HG03342 (cell line): ENCODE measurements around the gene ZFPL1.

Experiments
- ATAC-seq: cut with Tn5 transposase; IDR thresholded peaks from one replicate; pipeline ENCODE4 v1.9.1; 2021; ENCODE audit warnings: mild to moderate bottlenecking, moderate library complexity; ENCODE audit not compliant: unreplicated experiment

ZFPL1 gene

DNA sequence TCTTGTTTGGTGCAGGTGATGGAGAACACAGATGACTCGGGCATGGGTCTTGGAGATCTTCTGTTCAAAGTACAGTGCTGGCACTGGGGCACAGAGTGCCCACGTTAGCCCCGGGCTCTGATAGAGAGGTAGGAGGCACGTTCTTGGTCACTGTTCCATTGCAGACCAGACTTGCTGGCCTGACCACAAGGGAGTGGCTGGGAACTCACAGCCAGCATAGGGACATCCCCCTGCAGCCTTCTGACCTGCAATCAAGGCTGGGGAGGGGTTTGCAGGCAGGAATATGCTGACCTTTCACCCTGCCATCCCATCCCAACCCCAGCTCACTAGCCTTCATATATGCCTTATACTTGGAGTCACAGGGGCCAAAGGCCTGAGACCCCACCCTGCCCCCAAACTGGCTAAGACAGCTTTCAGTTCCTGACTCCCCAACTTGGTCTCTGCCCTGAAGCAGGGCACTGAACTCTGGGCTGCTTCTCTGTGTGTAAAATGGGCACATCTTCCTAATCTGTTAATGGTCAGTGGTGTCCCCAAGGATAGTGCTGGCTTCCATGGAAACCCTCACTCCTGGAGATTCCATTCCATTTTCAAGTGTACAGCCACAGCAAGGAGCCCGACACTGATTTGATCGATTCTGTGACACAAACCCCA lies 42.7 kb downstream of the ZFPL1 start:
- no peak for ATAC-seq

DNA sequence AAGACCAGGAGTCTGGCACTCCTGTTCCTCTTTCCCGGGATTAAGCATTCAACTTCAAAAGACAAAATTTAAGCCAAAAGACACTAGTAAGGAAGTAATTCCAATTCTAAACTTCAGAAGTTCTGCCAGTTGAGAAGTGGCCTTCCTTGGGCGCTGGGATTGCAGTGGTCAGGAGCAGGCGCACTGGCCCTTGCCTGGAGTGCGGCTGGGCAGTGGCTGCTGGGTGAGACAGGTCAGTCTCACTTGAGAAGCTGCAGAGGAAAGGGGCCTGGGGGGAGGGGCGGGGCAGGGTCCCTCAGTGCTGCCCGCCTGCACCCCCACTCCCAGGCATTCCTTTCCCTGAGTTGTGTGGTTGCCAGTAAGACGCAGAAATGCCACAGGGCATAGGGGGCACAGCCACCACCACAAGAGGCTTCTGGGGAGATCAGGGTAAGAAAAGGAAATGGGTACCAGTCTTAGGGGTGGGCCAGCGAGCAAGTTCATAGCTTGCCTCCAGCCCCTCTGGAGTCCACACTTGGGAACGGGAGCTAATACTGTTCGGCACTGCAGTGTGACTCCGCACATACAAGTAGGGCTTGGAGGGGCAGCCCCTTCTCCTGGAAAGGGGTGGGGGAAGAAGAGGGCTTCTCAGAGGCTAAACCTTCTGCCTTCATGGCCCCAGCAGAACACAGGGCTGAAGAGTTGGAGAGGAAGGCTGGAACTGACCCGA lies 43.6 kb downstream of the ZFPL1 start:
- ATAC-seq: no peak

DNA sequence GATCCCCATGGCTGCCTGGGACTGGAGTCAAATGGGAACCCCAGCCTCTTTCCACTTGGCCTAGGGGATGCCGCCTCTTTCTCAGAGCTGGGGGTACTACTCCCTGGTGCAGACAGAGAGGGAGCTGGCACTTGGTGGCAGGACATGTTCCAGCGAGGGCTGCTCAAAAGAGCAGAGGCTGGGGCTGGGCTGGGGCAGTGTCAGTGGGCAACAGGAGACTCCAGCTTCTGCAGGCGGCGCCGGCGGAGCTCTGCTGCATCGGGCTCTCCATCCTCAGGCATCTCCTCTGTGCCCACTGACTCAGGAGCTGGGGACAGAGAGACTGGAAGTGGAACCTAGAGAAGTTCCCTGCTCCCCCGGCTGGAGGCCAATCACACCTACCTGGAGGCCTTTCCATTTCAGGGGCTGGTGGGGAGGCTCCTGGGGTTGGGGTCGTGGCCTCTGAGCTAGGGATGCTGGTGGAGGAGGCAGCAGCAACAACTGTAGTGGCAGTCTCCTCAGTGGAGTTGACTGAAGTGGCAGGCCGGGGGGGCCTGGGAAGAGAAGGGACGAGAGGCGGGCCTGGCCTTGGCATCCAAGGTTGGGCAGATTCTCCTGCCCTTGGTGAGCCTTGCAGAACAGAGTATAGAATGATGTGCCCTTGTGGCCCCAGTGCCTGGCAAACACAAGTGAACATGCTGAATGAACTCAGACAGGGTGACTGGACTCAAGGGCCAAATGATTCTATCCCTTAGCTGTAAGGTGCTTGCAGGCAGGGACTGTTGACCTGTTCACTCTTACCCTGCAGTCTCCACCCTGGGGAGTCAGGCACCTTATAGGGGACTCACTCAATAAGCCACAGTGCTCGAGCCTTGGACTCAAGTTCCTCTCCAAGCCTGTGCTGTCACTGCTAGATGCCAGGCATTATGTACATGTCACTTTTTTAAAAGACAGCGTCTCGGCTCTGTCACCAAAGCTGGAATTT lies 44.4 kb downstream of the ZFPL1 start:
- no peak for ATAC-seq

DNA sequence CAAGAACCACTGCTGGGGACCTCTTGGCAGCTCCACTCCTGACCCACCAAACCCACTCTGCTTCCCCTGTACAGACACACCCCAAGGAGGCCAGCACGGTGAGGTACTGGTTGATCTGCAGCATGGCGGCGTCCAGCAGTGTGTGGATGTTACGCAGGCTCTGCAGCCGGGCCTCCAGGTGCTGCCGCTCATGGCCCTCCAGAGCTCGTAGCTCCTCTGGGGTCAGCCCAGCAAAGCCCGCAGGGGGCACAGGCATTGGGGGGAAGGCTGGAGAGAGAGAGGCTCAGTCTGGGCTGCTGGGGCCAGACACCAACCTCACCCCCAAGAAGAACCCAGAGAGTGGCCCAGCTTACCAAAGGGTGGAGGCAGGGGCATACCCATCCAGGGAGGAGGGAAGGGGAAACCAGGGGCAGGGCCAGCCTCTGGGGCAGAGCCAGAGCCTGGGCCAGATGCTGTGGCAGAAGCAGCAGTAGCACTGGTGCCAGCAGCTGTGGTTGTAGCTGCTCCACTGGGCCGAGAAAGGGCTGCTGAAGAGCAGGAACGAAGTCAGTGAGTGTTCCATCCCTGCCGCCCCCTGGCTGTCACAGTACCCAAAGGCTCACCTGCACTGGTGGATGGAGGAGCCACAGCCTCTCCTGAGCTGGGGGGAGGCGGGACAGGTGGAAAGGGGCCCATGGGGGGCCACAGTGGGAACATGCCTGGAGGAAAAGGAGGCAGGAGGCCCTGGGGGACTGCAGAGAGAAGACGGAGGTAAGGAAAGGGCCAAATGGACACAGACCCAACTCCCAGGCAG lies 45.8 kb downstream of the ZFPL1 start:
- ATAC-seq: no peak

DNA sequence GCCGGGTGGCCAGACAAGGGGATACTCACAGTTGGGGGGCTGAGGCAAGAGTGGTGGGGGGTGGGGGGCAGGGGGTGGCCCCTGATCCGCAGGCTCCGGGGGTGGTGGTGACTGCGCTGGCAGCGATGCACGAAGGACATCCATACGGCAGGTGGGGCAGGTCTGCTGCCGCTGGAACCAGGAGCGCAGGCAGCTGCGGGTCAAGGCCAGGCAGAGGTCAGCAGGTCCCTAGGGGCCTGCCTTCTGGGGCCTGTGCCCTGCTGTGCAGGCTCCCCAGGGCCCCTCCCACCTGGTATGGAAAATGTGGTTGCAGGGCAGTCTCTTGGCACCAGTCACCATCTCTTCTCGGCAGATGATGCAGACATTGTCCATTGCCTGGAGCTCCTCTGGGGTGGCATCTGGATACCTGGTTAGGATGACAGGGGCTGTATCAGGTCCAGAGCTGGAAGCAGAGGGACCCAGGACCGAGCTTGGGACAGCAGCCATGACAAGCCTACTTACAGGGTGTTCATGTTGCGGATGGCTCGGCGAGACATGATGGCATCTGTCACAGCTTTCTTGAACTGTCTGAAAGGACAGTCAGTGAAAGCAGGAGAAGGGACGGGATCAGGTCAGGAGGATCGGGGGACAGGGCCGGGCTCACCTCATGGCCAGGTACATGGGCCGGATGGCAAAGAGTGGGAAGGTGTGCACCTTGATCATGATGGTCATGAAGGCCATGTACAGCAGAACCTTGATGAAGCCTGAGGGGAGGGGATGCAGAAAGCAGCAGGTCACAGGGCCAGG lies 46.8 kb downstream of the ZFPL1 start:
- no peak for ATAC-seq

DNA sequence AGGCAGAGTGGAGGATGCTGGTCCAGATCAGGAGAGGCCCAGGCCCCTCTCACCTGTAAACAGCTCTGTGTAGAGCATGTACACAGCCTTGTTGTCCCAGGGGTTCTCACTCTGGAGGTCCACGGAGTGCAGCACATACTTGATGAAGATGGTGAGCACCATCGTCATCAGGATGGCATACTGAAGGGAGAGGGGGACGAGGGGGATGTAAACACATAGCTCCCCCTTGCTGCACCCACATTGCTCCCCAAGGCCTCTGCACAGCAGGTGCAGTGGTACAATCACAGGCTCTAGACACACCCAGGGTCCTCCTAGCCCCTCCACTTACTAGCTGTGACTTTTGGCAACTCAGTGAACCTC lies 47.4 kb downstream of the ZFPL1 start:
- ATAC-seq: no peak

DNA sequence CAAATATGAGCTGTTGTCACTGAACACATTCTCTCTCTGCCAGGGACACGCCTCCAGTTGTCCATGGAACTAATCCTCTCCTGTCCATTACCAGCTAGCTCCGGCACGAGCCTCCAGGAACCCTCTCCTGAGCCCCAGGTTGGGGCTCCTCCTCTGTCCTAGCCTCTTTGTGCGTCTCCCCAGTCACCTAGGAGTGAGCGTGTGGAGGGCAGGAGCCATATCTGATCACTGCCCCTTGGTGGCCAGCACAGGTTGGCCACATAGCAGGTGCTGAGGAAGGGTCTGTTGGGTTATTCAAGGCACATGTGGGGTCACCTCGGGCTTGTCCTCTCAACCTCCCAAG lies 47.8 kb downstream of the ZFPL1 start:
- no peak for ATAC-seq

DNA sequence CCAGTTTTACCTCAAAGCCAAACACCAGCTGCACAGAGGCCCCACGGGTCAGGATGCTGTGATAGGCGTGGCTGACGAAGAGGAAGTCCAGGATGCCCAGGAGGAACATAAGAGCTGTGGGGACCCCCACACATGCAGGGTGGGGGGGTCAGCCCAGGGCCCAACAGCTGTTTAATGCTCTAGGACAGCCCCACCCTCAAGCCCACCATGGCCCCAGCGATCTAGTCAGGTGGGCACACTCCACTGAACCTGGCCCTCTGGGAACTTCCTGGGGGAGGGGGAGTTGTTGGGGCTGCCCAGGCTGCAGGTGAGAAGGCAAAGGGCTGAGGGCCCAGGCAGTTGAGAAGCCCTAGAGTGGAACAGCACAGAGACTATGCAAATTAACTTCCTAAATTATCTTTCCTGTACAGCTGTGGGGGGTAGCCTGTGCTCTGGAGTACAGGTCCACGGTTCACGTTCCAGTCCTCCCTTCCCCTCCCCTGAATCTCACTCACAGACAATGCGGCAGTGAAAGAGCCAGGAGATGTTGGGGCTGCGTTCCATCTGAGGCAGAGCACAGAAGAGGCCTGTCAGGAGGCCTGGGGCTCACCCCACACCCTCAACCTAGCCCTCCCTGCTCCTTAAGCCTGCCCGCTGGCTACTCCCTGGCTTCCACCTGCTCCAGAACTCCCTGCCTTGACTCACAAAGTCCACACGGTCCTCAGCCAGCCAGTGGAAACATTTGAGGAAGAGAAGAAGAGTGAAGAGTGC lies 48.4 kb downstream of the ZFPL1 start:
- no peak for ATAC-seq

DNA sequence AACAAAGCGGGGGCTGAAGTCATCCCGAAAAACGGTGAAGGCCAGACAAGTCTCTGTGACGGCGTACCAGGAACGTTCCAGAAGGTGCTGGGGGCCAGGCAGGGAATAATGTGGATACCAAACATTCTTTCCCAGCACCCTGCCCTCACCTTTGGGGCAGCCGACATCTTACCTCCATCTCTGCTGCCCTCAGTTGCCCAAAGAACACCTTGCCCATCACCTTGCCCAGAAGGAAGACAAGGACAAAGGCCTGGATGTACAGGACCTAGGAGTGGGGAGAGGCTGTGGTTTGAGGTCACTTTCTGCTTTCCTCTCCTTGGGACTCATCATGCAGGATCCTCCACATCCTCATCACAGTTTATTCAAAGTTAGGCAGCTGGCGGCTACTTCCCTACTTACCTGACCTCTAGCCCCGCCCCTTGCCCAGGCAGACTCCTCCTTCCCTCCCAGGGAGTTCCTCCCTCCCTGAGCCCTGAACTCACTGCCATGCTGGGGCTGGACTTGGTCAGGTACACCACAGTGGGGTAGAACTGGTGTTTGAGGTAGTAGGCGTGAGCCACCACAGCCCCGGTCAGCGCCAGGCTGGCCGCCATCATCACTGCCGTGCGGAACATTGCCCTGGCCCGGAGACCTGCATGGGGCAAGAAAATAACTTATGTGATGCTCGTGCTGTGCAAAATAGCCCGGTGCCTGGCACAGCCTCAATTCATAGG lies 49.1 kb downstream of the ZFPL1 start:
- ATAC-seq: no peak

DNA sequence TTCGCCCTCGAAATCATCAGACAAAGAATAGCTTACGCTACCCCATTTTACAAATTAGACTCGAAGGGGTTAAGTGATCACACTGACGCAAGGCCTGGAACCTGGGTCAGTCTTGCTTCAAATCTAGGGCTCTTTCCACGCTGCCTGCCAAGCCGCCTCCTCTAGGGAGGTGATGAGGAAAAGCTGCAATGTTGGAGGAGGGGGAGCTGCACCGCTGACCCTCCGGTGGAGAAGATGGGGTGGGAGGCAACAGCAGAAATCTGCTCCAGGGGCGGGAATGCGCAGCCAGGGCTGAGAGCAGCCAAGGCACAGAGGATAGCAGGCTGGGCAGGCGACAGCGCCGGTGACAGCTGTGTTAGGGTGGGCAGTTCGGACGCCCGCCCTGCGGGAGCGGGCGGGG lies 49.7 kb downstream of the ZFPL1 start:
- ATAC-seq: no peak

DNA sequence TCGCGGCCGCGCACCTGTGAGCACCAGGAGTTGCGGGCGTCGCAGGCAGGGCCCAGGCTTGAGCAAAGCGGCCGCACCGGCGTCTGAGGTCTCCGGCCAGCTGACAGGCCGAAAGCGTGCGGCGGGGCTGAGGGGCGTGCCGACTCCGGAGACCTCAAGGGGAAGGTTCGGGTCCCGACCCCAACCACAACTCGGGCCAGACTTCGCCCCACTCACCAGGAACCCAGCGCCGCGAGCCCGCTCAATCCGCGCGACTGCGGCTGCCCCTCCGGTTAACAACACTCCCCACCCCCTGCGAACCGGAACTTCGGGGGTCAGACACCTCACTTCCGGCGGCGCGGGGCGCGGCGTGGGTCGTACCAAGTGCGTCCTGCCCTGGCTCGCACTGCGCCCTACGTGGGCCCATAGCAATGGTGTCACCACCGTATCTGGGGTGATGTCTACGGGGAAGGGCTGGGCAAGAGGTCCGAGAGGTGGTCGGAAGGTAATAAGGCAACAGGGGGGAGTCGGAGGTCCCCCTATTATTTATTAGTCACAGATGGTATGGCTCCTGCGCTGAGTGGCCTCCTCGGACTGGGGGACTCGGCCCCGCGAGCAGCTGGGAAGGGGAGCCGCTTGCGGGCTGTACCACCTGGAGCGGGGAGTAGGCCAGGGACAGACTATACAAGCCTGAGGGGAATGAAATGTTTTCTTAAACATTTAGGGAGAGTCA lies 50.4 kb downstream of the ZFPL1 start, which contains the start of gene SYVN1:
Gene SYVN1, minus strand, starts transcription at position 280 of the 712 bp plus-strand sequence. CDS start 918 bp downstream, outside the sequence.
- ATAC-seq: peak; percentile 46

DNA sequence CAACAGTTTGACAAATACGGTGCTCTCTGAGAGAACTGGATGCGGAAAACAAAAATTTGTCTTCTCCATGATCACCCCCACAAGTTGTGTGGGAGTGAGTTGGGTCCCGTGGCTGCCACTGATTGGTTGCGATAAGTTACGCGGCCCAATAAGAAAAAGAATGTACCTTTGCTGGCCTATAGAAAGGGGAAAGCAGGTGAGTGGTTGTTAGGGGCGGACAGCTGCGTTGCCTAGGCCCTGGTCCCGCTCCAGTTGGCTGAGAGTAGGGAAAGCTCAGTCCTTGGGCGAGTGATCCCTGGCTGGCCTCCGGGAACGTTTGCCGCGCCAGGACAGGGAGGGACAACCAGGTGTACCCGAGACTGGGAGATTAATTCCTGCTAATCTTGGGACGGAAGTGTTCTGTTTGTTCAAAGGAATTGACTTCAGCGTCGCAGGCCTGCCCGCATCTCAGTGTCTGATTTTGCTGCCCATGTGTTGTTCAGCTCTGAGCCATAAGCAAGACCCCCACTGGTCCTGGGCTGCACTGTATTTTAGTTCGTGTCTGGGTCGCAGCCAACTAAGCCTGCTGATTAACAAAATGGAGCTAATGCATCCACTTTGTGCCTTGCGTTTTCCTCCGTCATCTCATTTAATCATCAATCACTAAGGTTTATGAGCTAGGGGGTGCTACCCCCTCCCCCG lies 51.1 kb downstream of the ZFPL1 start:
- peak; percentile 64 for ATAC-seq

DNA sequence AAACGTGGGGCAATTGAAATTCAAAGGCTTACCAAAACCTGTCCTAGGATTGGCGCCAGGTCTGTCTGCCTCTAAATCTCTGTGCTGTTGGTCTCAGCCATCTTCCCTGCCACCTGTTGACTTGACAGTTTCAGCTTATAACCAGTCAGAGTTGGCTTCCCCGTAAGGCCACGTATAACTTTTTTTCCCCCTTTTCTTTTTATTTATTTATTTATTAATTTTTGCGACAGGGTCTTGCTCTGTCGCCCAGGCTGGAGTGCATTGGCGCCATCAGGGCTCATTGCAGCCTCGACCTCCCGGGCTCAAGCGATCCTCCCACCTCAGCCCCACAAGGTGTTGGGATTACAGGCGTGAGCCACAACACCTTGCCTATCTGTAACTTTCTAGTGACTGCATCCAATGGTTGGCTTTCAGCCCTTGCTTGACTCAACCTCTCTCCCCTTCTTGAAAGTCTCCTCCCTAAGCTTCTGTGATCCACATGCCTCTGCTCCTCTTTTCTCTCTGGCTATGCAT lies 51.7 kb downstream of the ZFPL1 start:
- no peak for ATAC-seq

DNA sequence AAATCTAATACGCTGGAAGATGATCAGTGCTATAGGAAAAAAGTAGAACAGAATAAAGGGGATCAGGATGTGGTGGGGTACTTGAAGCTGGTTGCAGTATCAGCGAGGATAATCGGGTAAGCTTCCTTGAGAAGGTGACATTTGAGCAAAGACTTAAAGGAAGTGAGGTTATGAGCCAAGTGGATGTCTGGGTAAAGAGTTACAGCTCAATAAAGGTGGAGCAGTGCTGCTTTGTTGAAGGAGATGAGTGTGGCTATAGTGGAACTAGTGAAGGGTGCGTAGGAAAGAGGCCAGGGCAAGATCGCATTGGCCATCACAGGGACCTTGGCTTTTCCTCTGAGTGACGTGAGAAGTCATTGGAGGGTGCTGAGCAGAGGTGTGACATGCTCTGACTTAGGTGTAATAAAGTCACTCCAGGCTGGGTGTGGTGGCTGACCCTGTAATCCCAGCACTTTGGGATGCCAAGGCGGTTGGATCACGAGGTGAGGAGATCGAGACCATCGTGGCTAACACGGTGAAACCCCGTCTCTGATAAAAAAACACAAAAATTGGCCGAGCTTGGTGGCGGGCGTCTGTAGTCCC lies 52.6 kb downstream of the ZFPL1 start:
- ATAC-seq: no peak
